ENCODE results near the gene FBXO42. TPM values are rescaled to one million over a fixed set of nuclear protein-coding genes. Genes with fewer than 3 reads are reported as not detected.
A peak's percentile ranks its signal among the peaks of the same experiment; 100 is the strongest.
"Not testable (repeated sequence)": the region's sequence is repeated elsewhere in the genome, so short reads cannot be mapped to it uniquely, and the experiment has no call there.

Gene FBXO42
- total RNA-seq, 1 donor from 2014 or later, result 18.5 TPM

- Mint-ChIP-seq H3K36me3 (ENCODE audit: low read depth) (peaks cover 27% of the 10 kb centered on the region), H3K4me3 (ENCODE audit: low read depth) (peak overlapping the region; percentile 96), H3K27me3 (ENCODE audit: low read depth) (no peaks in the 10 kb centered on the region), H3K27ac (peak overlapping the region; percentile 99), H3K9me3 (no peaks in the 10 kb centered on the region), H3K4me1 (ENCODE audit: low read depth) (peaks cover 37% of the 10 kb centered on the region)
- intact Hi-C loops (cut with micrococcal nuclease), result loop anchor here (1.0 to 5.0 kb wide), 10 partner anchors 15 to 841 kb away; partner anchors contain the start of genes CPLANE2, DDI2, DNAJC16 and FBXO42
- DNase-seq (ENCODE audit: low spot score), result peak; percentile 84
These were observed 15.1 kb upstream of the FBXO42 start for GRCh38 chr1:16367258-16367967.

- peaks cover 30% of the 10 kb centered on the region for H3K4me1 Mint-ChIP-seq (ENCODE audit: low read depth)
- peak; percentile 95 for DNase-seq (ENCODE audit: low spot score)
- peak within 1 kb of the TSS; percentile 96 for H3K4me3 Mint-ChIP-seq (ENCODE audit: low read depth)
These were observed 14.5 kb upstream of the FBXO42 start, which contains the start of gene SZRD1 for GRCh38 chr1:16366722-16367257. Gene SZRD1, plus strand, starts transcription at chr1:16367242. Its CDS starts 16 bp downstream, at chr1:16367258.

GRCh38 chr1:16365146-16365498 lies 12.8 kb upstream of the FBXO42 start:
- not testable (repeated sequence) for H3K27me3 Mint-ChIP-seq (ENCODE audit: low read depth); DNase-seq (ENCODE audit: low spot score); H3K4me3 Mint-ChIP-seq (ENCODE audit: low read depth); H3K27ac Mint-ChIP-seq; H3K9me3 Mint-ChIP-seq
- intact Hi-C loops (cut with micrococcal nuclease), result loop anchor here (5.0 kb wide), 2 partner anchors 132 to 398 kb away; no protein-coding TSS in a partner anchor
- peaks cover 23% of the 10 kb centered on the region for H3K4me1 Mint-ChIP-seq (ENCODE audit: low read depth)
- peaks cover 18% of the 10 kb centered on the region for H3K36me3 Mint-ChIP-seq (ENCODE audit: low read depth)

More at GRCh38 chr1:16366722-16367257, 14.5 kb upstream of the FBXO42 start, which contains the start of gene SZRD1:
- Mint-ChIP-seq H3K9me3 (no peaks in the 10 kb centered on the region), H3K27me3 (ENCODE audit: low read depth) (no peaks in the 10 kb centered on the region), H3K27ac (peak within 1 kb of the TSS; percentile 99), H3K36me3 (ENCODE audit: low read depth) (peaks cover 21% of the 10 kb centered on the region)
- intact Hi-C loops (cut with micrococcal nuclease), result loop anchor here (1.0 to 5.0 kb wide), 10 partner anchors 14 to 840 kb away; partner anchors contain the start of genes CPLANE2, DDI2, DNAJC16 and FBXO42

- Mint-ChIP-seq H3K36me3 (ENCODE audit: low read depth) (no peaks in the 10 kb centered on the region), H3K9me3 (no peaks in the 10 kb centered on the region), H3K4me3 (ENCODE audit: low read depth) (no peak overlapping the region), H3K4me1 (ENCODE audit: low read depth) (peaks cover 9% of the 10 kb centered on the region), H3K27me3 (ENCODE audit: low read depth) (no peaks in the 10 kb centered on the region), H3K27ac (no peak overlapping the region)
- no peak for DNase-seq (ENCODE audit: low spot score)
- intact Hi-C loops (cut with micrococcal nuclease), result no loop called here
These were observed 4.6 kb upstream of the FBXO42 start for GRCh38 chr1:16356867-16357266.

- H3K36me3 Mint-ChIP-seq (ENCODE audit: low read depth), result peaks cover 10% of the 10 kb centered on the region
- peak overlapping the region; percentile 11 for H3K4me3 Mint-ChIP-seq (ENCODE audit: low read depth)
- intact Hi-C loops (cut with micrococcal nuclease), result loop anchor here (5.0 kb wide), 1 partner anchor 143 kb away; no protein-coding TSS in a partner anchor
- no peak for DNase-seq (ENCODE audit: low spot score)
- H3K27ac Mint-ChIP-seq, result no peak overlapping the region
- peaks cover 21% of the 10 kb centered on the region for H3K4me1 Mint-ChIP-seq (ENCODE audit: low read depth)
- H3K9me3 Mint-ChIP-seq, result no peaks in the 10 kb centered on the region
- no peaks in the 10 kb centered on the region for H3K27me3 Mint-ChIP-seq (ENCODE audit: low read depth)
These were observed 2.3 kb upstream of the FBXO42 start for GRCh38 chr1:16354619-16355018.

GRCh38 chr1:16352842-16353535 lies 709 bp upstream of the FBXO42 start:
- peaks cover 10% of the 10 kb centered on the region for H3K36me3 Mint-ChIP-seq (ENCODE audit: low read depth)
- peak overlapping the region; percentile 93 for H3K27ac Mint-ChIP-seq
- peak overlapping the region; percentile 96 for H3K4me3 Mint-ChIP-seq (ENCODE audit: low read depth)
- H3K27me3 Mint-ChIP-seq (ENCODE audit: low read depth), result no peaks in the 10 kb centered on the region
- intact Hi-C loops (cut with micrococcal nuclease), result loop anchor here (1.0 to 5.0 kb wide), 3 partner anchors 14 to 146 kb away; partner anchors contain the start of gene SZRD1
- H3K9me3 Mint-ChIP-seq, result no peaks in the 10 kb centered on the region
- H3K4me1 Mint-ChIP-seq (ENCODE audit: low read depth), result peaks cover 25% of the 10 kb centered on the region
- no peak for DNase-seq (ENCODE audit: low spot score)

GRCh38 chr1:16351456-16351993 lies 755 bp downstream of the FBXO42 start:
- no peaks in the 10 kb centered on the region for H3K9me3 Mint-ChIP-seq
- DNase-seq (ENCODE audit: low spot score), result no peak
- no peaks in the 10 kb centered on the region for H3K27me3 Mint-ChIP-seq (ENCODE audit: low read depth)
- intact Hi-C loops (cut with micrococcal nuclease), result loop anchor here (5.0 kb wide), 1 partner anchor 146 kb away; no protein-coding TSS in a partner anchor
- H3K27ac Mint-ChIP-seq, result peak overlapping the region; percentile 93
- peaks cover 10% of the 10 kb centered on the region for H3K36me3 Mint-ChIP-seq (ENCODE audit: low read depth)
- H3K4me3 Mint-ChIP-seq (ENCODE audit: low read depth), result peak overlapping the region; percentile 96
- H3K4me1 Mint-ChIP-seq (ENCODE audit: low read depth), result peaks cover 26% of the 10 kb centered on the region

- Mint-ChIP-seq H3K36me3 (ENCODE audit: low read depth) (peaks cover 10% of the 10 kb centered on the region), H3K27ac (no peak overlapping the region), H3K9me3 (no peaks in the 10 kb centered on the region), H3K27me3 (ENCODE audit: low read depth) (no peaks in the 10 kb centered on the region), H3K4me3 (ENCODE audit: low read depth) (peak overlapping the region; percentile 4), H3K4me1 (ENCODE audit: low read depth) (peaks cover 26% of the 10 kb centered on the region)
- intact Hi-C loops (cut with micrococcal nuclease), result loop anchor here (5.0 kb wide), 1 partner anchor 147 kb away; no protein-coding TSS in a partner anchor
- no peak for DNase-seq (ENCODE audit: low spot score)
These were observed 2.4 kb downstream of the FBXO42 start for GRCh38 chr1:16349847-16350406.

GRCh38 chr1:16348414-16349182 lies 3.7 kb downstream of the FBXO42 start:
- H3K4me3 Mint-ChIP-seq (ENCODE audit: low read depth), result no peak overlapping the region
- peaks cover 26% of the 10 kb centered on the region for H3K4me1 Mint-ChIP-seq (ENCODE audit: low read depth)
- intact Hi-C loops (cut with micrococcal nuclease), result no loop called here
- no peak overlapping the region for H3K27ac Mint-ChIP-seq
- H3K36me3 Mint-ChIP-seq (ENCODE audit: low read depth), result peaks cover 10% of the 10 kb centered on the region
- no peak for DNase-seq (ENCODE audit: low spot score)
- H3K27me3 Mint-ChIP-seq (ENCODE audit: low read depth), result no peaks in the 10 kb centered on the region
- H3K9me3 Mint-ChIP-seq, result no peaks in the 10 kb centered on the region

- H3K4me3 Mint-ChIP-seq (ENCODE audit: low read depth); H3K4me1 Mint-ChIP-seq (ENCODE audit: low read depth); H3K27me3 Mint-ChIP-seq (ENCODE audit: low read depth); H3K27ac Mint-ChIP-seq; DNase-seq (ENCODE audit: low spot score); H3K36me3 Mint-ChIP-seq (ENCODE audit: low read depth); H3K9me3 Mint-ChIP-seq; intact Hi-C loops (cut with micrococcal nuclease): not testable (repeated sequence)
These were observed 9.0 kb downstream of the FBXO42 start for GRCh38 chr1:16343276-16343675.

- H3K27me3 Mint-ChIP-seq (ENCODE audit: low read depth), result no peaks in the 10 kb centered on the region
- H3K4me3 Mint-ChIP-seq (ENCODE audit: low read depth), result no peak overlapping the region
- peaks cover 3% of the 10 kb centered on the region for H3K4me1 Mint-ChIP-seq (ENCODE audit: low read depth)
- peaks cover 8% of the 10 kb centered on the region for H3K36me3 Mint-ChIP-seq (ENCODE audit: low read depth)
- no peak for DNase-seq (ENCODE audit: low spot score)
- intact Hi-C loops (cut with micrococcal nuclease), result no loop called here
- H3K27ac Mint-ChIP-seq, result no peak overlapping the region
- H3K9me3 Mint-ChIP-seq, result no peaks in the 10 kb centered on the region
These were observed 9.8 kb downstream of the FBXO42 start for GRCh38 chr1:16342331-16343062.

Data from activated T-helper 2 cell treated with anti-CD3 and anti-CD28 coated beads, Interferon-gamma antibody, Interleukin-2, Interleukin-4, amounts not matched to agents 10 μg/mL and 5 μg/mL and 100 μg/mL, durations not matched to agents 14 hours and 24 hours and 36 hours (primary cell).